ENCODE results near the gene CKAP2L. TPM values are rescaled to one million over a fixed set of nuclear protein-coding genes. Genes with fewer than 3 reads are reported as not detected.
A peak's percentile ranks its signal among the peaks of the same experiment; 100 is the strongest.

The CKAP2L gene
- 0.10 TPM for total RNA-seq
- long read RNA-seq, partial matches to known transcripts: 0 of 1 reads
- long read RNA-seq, other reads (novel, unspliced or antisense): 1 of 1 reads

- DNase-seq: peak; percentile 96
- intact Hi-C loops (cut with micrococcal nuclease): loop anchor here (10.0 kb wide), 1 partner anchor 180 kb away; no protein-coding TSS in a partner anchor
- ATAC-seq: peak; percentile 100
These were observed at the start of gene CKAP2L for GRCh38 chr2:112764071-112765044. Gene CKAP2L (minus strand): TSS chr2:112764609. CDS start chr2:112764598, 11 bp downstream.

- intact Hi-C loops (cut with micrococcal nuclease): no loop called here
These were observed 49.0 kb upstream of the CKAP2L start for GRCh38 chr2:112813280-112813966.

GRCh38 chr2:112812318-112813267 is 48.2 kb upstream of the CKAP2L start:
- DNase-seq: no peak
- intact Hi-C loops (cut with micrococcal nuclease): no loop called here
- ATAC-seq: peak; percentile 38

More at GRCh38 chr2:112813280-112813966, 49.0 kb upstream of the CKAP2L start:
- DNase-seq: no peak
- ATAC-seq: peak; percentile 41

GRCh38 chr2:112811841-112812306 is 47.5 kb upstream of the CKAP2L start:
- no peak for DNase-seq
- intact Hi-C loops (cut with micrococcal nuclease): no loop called here
- peak; percentile 84 for ATAC-seq

GRCh38 chr2:112811276-112811831 is 46.9 kb upstream of the CKAP2L start:
- DNase-seq (no peak), ATAC-seq (no peak)
- intact Hi-C loops (cut with micrococcal nuclease): no loop called here

- no peak for DNase-seq
- ATAC-seq: no peak
- intact Hi-C loops (cut with micrococcal nuclease): no loop called here
These were observed 44.7 kb upstream of the CKAP2L start for GRCh38 chr2:112809112-112809511.

- intact Hi-C loops (cut with micrococcal nuclease): no loop called here
- ATAC-seq (no peak), DNase-seq (no peak)
These were observed 42.9 kb upstream of the CKAP2L start for GRCh38 chr2:112807233-112807807.

GRCh38 chr2:112805542-112805941 is 41.1 kb upstream of the CKAP2L start:
- DNase-seq: no peak
- ATAC-seq: no peak
- intact Hi-C loops (cut with micrococcal nuclease): no loop called here

- intact Hi-C loops (cut with micrococcal nuclease): no loop called here
These were observed 39.5 kb upstream of the CKAP2L start for GRCh38 chr2:112803691-112804521.

GRCh38 chr2:112800881-112801583 is 36.6 kb upstream of the CKAP2L start:
- intact Hi-C loops (cut with micrococcal nuclease): no loop called here
- DNase-seq (no peak), ATAC-seq (no peak)

More at GRCh38 chr2:112803691-112804521, 39.5 kb upstream of the CKAP2L start:
- DNase-seq (no peak), ATAC-seq (no peak)

GRCh38 chr2:112798979-112799975 is 34.9 kb upstream of the CKAP2L start:
- DNase-seq: no peak
- intact Hi-C loops (cut with micrococcal nuclease): no loop called here
- ATAC-seq: no peak

- no peak for DNase-seq
- ATAC-seq: no peak
- intact Hi-C loops (cut with micrococcal nuclease): no loop called here
These were observed 32.1 kb upstream of the CKAP2L start for GRCh38 chr2:112796486-112796885.

- intact Hi-C loops (cut with micrococcal nuclease): no loop called here
- ATAC-seq (no peak), DNase-seq (no peak)
These were observed 31.4 kb upstream of the CKAP2L start for GRCh38 chr2:112795774-112796173.

- DNase-seq: no peak
- intact Hi-C loops (cut with micrococcal nuclease): no loop called here
- ATAC-seq: no peak
These were observed 30.4 kb upstream of the CKAP2L start for GRCh38 chr2:112794841-112795240.

GRCh38 chr2:112794131-112794733 is 29.8 kb upstream of the CKAP2L start:
- ATAC-seq (peak; percentile 54), DNase-seq (no peak)
- intact Hi-C loops (cut with micrococcal nuclease): no loop called here
